ENCODE data around the gene SMKR1. TPM values are rescaled to one million over a fixed set of nuclear protein-coding genes. Genes with fewer than 3 reads are reported as not detected.

SMKR1 gene
- total RNA-seq, 1 donor from 2014 or later, result 1.5 TPM

DNA sequence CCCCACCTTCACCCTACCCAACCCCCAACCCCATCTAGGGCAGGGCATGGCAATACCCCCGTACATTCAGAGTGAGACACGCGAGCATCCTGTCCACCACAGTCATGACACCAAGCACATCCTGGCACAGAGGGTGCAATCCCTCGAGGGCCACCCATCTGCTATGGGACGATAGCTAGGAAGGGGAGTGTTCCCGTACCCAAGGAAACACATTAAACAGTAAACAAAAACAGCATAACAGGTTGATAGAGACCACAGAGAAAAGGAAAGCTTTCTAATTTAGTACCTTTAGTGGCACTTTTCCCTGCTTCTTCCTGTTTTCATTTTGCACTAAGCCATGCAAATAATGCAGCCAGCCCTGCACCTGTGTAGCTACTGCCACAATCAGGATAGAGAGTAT is 2.3 kb upstream of the SMKR1 start:
- peaks cover 36% of the 10 kb centered on the region for H3K27me3 Mint-ChIP-seq
- TF ChIP-seq, protein P1, sequence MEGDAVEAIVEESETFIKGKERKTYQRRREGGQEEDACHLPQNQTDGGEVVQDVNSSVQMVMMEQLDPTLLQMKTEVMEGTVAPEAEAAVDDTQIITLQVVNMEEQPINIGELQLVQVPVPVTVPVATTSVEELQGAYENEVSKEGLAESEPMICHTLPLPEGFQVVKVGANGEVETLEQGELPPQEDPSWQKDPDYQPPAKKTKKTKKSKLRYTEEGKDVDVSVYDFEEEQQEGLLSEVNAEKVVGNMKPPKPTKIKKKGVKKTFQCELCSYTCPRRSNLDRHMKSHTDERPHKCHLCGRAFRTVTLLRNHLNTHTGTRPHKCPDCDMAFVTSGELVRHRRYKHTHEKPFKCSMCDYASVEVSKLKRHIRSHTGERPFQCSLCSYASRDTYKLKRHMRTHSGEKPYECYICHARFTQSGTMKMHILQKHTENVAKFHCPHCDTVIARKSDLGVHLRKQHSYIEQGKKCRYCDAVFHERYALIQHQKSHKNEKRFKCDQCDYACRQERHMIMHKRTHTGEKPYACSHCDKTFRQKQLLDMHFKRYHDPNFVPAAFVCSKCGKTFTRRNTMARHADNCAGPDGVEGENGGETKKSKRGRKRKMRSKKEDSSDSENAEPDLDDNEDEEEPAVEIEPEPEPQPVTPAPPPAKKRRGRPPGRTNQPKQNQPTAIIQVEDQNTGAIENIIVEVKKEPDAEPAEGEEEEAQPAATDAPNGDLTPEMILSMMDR (conservative IDR thresholded peaks at IDR 0.05), result no peak
- H3K36me3 Mint-ChIP-seq, result no peaks in the 10 kb centered on the region
- no peaks in the 10 kb centered on the region for H3K9me3 Mint-ChIP-seq
- DNase-seq (ENCODE audit: extremely low spot score, unreplicated experiment), result peak; percentile 48
- H3K4me1 Mint-ChIP-seq (ENCODE audit: unreplicated experiment), result peaks cover 10% of the 10 kb centered on the region
- no peak overlapping the region for H3K27ac Mint-ChIP-seq
- H3K4me3 Mint-ChIP-seq, result no peak overlapping the region

DNA sequence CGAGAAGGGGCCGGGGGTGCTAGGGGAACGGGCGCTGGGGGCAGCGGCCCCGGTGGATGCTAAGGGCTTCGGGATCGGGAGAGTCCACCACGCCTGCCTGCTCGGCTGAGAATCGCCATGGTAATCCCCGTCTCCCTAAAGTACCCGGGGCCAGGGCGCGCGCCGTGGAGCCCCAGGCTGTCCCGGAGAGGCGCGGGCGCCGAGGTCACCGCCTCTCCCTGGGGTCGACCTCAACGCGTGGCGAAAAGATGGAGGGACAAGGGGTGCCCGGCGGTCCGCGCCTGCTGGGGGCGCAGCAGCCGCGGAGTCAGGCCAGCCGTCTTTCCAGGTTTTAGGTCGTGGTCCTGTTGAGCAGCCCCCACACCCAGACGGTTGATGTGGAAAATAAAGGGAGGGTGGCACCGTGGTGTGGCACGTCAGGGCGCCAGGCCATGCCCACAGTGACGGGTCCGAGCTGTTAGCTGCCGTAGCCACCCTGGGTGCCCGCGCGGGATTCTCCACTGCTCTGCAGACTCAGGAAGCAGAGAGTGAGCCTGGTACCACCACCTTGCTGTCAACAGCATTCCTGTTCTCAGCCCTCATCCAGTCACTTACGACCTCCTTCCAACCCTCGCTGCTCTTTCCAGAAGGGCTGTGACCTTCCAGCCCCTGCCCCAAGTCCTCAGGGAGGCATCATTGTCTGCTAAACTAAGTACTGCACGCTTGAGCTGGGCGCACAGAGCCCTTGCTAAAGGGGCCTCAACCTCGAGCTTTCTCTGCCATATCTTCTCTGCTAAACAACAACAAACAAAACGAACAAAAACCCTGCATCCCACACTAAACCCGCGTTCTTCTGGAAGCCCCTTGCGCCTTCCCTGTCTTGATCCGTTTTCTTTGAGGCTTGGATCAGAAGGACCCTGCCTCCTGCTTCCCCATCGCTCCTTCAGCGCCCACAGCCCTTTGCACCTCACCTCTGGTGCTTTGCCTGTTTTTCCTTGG is 666 bp downstream of the SMKR1 start:
- Mint-ChIP-seq H3K36me3 (no peaks in the 10 kb centered on the region), H3K4me1 (ENCODE audit: unreplicated experiment) (peaks cover 10% of the 10 kb centered on the region), H3K27ac (no peak overlapping the region), H3K9me3 (no peaks in the 10 kb centered on the region), H3K4me3 (peak overlapping the region; percentile 83), H3K27me3 (peaks cover 39% of the 10 kb centered on the region)
- TF ChIP-seq, protein P1 (conservative IDR thresholded peaks at IDR 0.05), result peak; percentile 41
- DNase-seq (ENCODE audit: extremely low spot score, unreplicated experiment), result peak; percentile 64

DNA sequence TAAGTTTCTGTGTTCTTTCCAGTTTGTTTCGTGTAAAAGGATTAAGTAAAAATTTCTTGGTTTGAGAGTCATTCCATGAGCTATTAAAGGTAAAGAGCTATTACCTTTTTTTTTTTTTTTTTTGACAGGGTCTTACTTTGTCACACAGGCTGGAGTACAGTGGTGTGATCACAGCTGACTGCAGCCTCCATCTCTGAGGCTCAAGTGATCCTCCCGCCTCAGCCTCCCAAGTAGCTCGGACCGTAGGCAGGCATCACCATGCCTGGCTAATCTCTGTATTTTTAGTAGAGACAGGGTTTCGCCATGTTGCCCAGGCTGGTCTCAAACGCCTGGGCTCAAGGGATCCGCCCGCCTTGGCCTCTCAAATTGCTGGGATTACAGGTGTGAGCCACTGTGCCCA is 1.4 kb downstream of the SMKR1 start:
- H3K27me3 Mint-ChIP-seq, result peaks cover 39% of the 10 kb centered on the region
- H3K4me1 Mint-ChIP-seq (ENCODE audit: unreplicated experiment), result peaks cover 10% of the 10 kb centered on the region
- TF ChIP-seq, protein P1 (conservative IDR thresholded peaks at IDR 0.05), result no peak

DNA sequence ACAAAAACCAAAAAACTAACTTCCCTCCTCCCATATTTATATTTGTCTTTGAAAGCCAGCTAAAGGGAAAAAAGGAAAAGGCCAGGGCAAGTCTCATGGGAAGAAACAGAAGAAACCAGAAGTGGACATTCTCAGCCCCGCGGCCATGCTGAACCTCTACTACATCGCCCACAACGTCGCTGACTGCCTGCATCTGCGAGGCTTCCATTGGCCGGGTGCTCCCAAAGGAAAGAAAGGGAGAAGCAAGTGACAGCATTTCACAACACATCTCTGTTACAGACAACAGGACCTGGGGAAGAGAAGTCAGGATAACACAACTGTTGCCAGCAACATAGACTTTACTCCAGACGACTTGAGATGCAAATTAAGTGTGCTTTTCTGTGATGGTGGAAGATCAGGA is 9.9 kb downstream of the SMKR1 start:
- no peak overlapping the region for H3K27ac Mint-ChIP-seq
- no peaks in the 10 kb centered on the region for H3K4me1 Mint-ChIP-seq (ENCODE audit: unreplicated experiment)
- no peak overlapping the region for H3K4me3 Mint-ChIP-seq
- no peak for DNase-seq (ENCODE audit: extremely low spot score, unreplicated experiment)
- no peaks in the 10 kb centered on the region for H3K9me3 Mint-ChIP-seq
- H3K36me3 Mint-ChIP-seq, result no peaks in the 10 kb centered on the region
- H3K27me3 Mint-ChIP-seq, result peaks cover 11% of the 10 kb centered on the region
- TF ChIP-seq, protein P1 (conservative IDR thresholded peaks at IDR 0.05), result no peak

More for the DNA sequence above, 1.4 kb downstream of the SMKR1 start:
- peak; percentile 32 for DNase-seq (ENCODE audit: extremely low spot score, unreplicated experiment)
- Mint-ChIP-seq H3K27ac (no peak overlapping the region), H3K4me3 (peak overlapping the region; percentile 83), H3K9me3 (no peaks in the 10 kb centered on the region), H3K36me3 (no peaks in the 10 kb centered on the region)

DNA sequence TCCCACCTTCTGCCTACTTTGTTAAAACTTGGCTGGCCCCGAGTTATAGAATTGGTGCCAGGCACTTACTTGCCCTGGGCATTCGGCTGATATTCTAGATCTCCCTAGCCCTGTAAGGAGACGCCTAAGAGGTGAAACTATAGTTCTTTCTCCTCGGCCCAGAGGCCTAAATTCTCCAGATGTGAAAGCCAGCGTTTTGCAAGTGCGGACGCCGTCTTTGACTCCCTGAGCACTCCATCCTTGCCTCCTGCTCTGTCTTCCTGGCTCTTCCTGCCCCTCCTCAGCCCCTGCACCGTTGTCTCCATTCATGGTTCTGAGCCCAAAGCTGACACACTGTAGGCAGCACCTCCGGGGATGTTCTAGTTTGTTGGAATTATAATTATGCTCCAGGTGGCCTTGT is 11.2 kb downstream of the SMKR1 start:
- DNase-seq (ENCODE audit: extremely low spot score, unreplicated experiment), result no peak
- Mint-ChIP-seq H3K9me3 (no peaks in the 10 kb centered on the region), H3K36me3 (no peaks in the 10 kb centered on the region), H3K27ac (no peak overlapping the region), H3K4me3 (no peak overlapping the region), H3K4me1 (ENCODE audit: unreplicated experiment) (no peaks in the 10 kb centered on the region), H3K27me3 (peaks cover 13% of the 10 kb centered on the region)
- TF ChIP-seq, protein P1 (conservative IDR thresholded peaks at IDR 0.05), result no peak
